Activated CD4-positive, alpha-beta T cell treated with anti-CD3 and anti-CD28 coated beads, Interleukin-10, Interleukin-2, amounts not matched to agents 100 ng/mL and 50 ng/mL, durations not matched to agents 16 hours and 8 hours (primary cell): ENCODE data around the gene MPL.

Source experiments
- DNase-seq: peaks from one replicate; pipeline ENCODE4 v3.0.0-alpha.2; 2020

Gene MPL

DNA sequence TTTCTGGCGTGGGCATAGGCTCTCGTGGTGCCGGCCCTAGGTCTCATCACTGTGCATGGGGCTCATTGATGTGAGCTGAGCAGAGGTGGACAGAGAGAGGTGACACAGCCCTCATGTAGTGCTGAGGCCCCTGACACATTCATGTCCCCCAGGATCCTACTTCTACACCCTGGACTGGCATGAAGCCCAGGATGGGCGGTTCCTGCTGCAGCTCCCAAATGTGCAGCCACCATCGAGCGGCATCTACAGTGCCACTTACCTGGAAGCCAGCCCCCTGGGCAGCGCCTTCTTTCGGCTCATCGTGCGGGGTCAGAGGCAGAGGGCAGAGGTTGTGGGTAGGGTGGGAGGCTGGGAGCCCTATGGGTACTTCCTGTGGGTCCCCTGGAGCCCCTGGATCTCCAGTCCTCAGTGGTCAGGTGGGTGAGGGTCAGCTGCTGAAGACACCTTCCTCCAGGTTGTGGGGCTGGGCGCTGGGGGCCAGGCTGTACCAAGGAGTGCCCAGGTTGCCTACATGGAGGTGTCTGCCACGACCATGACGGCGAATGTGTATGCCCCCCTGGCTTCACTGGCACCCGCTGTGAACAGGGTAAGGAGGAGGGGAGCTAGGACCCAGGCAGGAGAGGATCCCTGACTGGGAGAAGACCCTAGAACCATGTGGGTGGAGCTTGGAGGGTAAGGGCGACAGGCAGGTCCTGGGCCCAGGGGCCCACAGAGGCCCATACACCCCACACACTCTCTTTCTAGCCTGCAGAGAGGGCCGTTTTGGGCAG, 30.7 kb upstream of the MPL start:
- no peak for DNase-seq

GRCh38 chr1:43307458-43308158, 30.0 kb upstream of the MPL start:
- no peak for DNase-seq

DNA sequence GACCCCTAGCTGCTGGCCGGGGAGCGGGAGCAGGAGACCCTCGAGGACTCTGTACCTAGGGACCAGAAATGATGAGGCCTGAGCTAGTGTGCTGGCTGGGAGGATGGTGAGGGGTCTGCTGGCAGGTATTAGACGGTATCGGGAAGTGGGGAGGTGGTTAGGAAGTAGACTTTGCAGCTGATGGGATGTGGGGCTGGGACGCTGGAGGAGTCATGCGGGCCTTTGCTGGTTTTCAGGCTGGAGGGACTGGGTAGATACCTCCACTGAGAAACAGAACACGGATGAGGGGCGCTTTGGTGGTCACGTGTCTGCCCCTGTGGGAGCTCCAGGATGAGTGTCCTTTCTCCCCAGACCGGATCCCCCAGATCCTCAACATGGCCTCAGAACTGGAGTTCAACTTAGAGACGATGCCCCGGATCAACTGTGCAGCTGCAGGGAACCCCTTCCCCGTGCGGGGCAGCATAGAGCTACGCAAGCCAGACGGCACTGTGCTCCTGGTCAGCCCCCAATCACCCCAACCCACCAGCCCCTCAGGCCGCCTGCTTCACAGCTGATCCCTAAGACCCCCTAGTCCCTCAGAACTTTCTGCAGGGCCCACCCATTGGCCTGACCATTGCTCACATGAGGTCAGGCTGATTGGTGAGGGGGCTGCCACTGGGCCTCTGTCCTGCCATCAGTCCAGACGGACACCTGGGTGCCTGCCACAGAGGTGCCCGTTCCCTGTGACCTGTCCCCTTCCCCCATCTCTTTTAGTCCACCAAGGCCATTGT, 28.8 kb upstream of the MPL start:
- DNase-seq: no peak

DNA sequence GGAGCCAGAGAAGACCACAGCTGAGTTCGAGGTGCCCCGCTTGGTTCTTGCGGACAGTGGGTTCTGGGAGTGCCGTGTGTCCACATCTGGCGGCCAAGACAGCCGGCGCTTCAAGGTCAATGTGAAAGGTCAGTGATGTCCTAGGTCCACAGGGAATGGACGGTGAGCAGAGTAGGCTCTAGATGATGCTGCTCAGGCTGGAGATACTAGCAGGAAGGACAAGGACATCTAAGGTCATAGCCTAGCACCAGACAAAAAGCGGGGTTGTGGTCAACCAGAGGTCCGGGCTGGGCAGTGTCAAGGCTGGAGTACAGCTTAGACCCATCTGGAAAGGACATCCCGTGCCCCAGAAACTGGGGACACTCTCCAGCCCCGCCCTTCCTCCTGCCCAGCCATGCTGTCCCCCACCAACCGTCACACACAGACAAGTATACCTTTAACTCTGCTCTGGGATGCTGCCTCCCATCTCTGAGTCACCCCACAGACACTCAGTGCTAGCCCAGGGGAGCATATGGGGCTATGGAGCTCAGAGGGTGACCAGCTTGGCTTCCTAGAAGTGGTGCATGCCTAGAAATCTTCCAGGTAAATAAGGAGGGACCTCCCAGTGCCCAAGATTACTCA, 28.1 kb upstream of the MPL start:
- DNase-seq: no peak

GRCh38 chr1:43311521-43311920, 26.1 kb upstream of the MPL start:
- no peak for DNase-seq

- no peak for DNase-seq
These were observed 25.4 kb upstream of the MPL start for GRCh38 chr1:43312212-43312623.

GRCh38 chr1:43312663-43313515, 24.7 kb upstream of the MPL start:
- no peak for DNase-seq

DNA sequence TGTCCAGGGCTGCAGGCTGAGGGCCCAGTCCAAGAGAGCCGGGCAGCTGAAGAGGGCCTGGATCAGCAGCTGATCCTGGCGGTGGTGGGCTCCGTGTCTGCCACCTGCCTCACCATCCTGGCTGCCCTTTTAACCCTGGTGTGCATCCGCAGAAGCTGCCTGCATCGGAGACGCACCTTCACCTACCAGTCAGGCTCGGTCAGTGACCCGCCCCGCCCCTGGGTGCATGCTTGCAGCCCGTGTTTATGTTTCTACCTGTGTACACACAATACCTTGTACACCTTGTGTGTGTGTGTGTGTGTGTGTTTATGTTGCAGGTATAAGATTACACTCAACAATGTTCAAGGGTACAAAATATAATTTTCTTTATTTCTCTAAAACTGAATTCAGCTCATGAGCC, 23.8 kb upstream of the MPL start:
- no peak for DNase-seq

DNA sequence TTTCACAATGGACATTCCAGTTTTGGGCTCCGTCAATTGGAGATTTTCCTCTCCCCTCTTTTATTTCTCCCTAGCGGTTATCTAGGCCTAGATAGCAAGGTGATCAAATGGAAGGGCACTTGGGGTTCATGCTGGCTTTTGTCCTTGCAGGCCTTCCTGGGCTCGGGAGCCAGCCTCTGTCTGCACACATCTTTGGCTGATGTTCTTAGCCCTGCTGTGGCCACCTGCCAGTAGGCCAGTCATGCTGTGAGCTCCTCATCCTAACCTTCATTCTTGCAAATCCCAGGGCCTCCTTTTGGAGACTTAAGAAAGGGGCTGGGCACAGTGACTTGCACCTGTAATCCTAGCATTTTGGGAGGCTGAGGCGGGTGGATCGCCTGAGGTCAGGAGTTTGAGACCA, 23.4 kb upstream of the MPL start:
- no peak for DNase-seq

- DNase-seq: no peak
These were observed 22.1 kb upstream of the MPL start for GRCh38 chr1:43315481-43315880.

DNA sequence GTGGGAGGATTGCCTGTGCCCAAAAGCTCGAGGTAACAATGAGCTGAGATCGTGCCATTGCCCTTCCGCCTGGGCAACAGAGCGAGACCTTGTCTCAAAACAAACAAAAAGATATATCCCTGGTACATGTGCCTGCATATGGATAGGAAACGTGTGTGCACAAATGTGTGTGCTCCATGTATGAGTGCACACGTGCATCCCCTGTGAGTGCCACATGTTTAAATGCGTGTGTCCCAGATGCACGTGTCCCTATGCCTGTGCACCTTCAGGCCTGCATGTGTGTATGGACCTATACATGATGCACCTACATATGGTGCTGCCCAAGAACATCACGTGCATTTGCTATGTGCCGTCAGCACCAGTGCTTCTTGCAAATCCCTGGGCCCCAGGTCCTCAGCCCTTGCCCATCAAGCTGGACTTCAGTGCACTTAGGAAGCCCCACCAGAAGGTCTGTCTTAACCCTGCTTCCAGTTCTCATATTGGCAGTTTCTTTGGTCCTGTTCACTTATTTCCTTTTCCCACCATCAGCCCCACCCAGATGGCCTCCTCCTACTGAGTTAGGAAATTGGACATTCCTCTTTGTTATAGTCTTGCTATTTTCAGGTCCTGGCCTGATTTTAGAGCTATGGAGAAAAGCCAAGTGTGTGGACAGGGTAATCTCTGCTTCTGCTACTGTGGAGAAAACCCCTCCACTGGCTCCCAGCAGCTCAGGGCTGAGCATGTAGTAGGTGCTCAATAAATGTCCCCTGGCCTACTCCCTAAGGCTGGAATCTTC, 21.5 kb upstream of the MPL start:
- DNase-seq: no peak

- no peak for DNase-seq
These were observed 20.7 kb upstream of the MPL start for GRCh38 chr1:43316738-43317520.

DNA sequence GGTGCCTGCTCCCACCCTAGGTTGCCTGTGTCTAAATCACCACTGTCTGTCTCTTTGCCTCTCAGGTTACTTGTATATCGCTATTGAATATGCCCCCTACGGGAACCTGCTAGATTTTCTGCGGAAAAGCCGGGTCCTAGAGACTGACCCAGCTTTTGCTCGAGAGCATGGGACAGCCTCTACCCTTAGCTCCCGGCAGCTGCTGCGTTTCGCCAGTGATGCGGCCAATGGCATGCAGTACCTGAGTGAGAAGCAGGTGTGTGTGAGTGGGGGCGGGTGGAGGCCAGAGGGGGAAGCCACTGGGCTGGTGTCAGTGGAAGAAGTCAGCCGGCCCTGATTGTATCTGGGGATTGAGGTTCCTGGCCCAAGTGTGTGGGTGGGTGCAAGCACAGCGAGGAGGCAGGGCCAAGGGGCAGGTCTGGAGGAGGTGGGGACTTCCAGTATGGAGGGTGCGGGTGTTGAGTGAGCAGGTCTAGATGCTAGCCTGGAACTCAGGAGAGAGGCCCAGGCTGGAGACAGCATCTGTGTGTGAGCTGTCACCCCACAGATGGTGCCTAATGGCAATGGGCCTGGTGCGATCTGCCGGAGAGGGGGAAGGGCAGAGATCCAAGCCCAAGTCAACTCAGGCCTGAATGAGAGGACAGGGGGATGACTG, 19.7 kb upstream of the MPL start:
- DNase-seq: no peak

- no peak for DNase-seq
These were observed 18.8 kb upstream of the MPL start for GRCh38 chr1:43318831-43319230.

GRCh38 chr1:43319288-43319687, 18.3 kb upstream of the MPL start:
- no peak for DNase-seq

- no peak for DNase-seq
These were observed 17.9 kb upstream of the MPL start for GRCh38 chr1:43319766-43320165.

GRCh38 chr1:43321331-43321891, 16.2 kb upstream of the MPL start:
- DNase-seq: no peak

DNA sequence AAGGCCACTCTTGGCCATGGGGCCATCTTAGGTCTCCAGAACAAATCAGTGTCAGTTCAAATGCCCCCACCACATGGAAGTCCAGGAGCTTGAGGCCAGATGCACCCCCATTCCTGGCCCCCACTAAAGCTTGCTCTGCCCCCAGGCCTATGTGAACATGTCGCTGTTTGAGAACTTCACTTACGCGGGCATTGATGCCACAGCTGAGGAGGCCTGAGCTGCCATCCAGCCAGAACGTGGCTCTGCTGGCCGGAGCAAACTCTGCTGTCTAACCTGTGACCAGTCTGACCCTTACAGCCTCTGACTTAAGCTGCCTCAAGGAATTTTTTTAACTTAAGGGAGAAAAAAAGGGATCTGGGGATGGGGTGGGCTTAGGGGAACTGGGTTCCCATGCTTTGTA, 15.1 kb upstream of the MPL start:
- no peak for DNase-seq

DNA sequence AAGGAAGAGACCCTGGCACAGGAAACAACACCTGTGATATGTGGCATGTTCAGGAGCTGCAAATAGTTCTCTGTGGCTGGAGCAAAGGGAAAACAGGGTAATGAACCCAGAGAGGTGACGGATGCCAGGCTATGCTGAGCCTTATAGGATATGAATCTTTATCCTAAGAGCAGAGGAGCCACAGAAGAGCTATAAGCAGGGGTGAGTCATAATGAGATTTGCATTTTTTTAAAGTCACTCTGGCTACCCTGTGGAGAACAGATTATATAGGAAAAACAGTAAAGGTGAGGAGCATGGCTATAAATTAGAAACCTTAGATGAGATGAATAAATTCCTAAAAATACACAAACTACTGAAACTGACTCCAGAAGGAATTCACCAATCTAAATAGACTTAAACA, 12.8 kb upstream of the MPL start:
- DNase-seq: no peak

DNA sequence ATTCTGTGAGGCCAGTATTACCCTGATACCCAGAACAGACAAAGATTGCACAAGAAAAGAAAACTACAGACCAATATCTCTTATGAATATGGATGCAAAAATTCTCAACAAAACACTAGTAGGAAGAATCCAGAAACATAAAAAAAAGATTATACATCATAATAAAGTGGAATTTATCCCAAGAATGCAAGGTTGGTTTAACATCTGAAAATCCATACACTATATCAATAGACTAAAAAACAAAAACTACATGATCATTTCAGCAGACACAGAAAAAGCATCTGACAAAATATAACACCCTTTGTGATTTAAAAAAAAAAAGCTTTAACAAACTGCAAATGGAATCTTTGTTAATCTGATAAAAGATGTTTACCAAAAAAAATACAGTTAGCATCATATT, 12.2 kb upstream of the MPL start:
- DNase-seq: no peak
